ENCODE data around the gene HNRNPH3. TPM values are rescaled to one million over a fixed set of nuclear protein-coding genes. Genes with fewer than 3 reads are reported as not detected.

Gene HNRNPH3, protein sequence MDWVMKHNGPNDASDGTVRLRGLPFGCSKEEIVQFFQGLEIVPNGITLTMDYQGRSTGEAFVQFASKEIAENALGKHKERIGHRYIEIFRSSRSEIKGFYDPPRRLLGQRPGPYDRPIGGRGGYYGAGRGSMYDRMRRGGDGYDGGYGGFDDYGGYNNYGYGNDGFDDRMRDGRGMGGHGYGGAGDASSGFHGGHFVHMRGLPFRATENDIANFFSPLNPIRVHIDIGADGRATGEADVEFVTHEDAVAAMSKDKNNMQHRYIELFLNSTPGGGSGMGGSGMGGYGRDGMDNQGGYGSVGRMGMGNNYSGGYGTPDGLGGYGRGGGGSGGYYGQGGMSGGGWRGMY
- 27.1 and 30.0 TPM in 2 replicates for total RNA-seq (ENCODE audit: low replicate concordance)

DNA sequence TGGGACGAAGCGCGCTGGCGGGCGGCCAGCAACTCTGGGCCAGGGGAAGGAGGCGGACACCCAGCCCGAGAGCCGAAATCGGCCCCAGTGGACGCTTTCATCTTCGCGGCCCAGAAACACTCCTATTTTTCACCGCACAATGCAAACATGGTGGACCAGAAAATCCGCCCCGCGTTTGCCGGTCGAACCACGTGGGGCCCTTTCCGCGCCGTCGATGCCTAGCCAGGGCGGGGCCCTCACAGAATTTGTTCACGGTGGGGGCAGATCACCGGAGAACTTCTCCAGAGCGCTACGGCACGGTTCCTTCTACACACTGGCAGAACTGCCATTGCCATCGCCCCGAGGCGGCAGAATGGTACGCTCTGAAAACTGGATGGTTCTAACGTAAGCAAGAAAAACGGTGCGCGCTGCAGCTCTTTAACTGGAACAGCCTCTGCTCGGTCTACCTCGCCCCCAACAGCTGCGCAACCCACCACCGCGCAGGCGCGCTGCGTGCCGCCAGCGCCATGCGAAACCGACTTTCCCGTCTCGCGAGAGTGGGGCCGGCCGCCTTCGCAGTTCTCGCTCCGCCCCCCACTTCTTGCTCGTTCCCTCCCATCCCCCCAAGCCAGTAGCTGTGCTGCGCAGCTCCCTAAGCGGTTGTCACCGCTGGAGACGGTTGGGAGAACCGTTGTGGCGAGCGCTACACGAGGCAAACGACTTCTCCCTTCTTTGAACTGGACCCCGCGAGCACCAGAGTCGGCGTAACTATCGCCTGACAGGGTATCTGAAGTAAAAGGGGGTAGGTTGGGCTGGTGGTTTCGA lies at the start of gene HNRNPH3:
TSS of gene HNRNPH3 (plus strand) at position 610 of the 804 bp plus-strand sequence. CDS start 5,158 bp downstream, outside the sequence.

DNA sequence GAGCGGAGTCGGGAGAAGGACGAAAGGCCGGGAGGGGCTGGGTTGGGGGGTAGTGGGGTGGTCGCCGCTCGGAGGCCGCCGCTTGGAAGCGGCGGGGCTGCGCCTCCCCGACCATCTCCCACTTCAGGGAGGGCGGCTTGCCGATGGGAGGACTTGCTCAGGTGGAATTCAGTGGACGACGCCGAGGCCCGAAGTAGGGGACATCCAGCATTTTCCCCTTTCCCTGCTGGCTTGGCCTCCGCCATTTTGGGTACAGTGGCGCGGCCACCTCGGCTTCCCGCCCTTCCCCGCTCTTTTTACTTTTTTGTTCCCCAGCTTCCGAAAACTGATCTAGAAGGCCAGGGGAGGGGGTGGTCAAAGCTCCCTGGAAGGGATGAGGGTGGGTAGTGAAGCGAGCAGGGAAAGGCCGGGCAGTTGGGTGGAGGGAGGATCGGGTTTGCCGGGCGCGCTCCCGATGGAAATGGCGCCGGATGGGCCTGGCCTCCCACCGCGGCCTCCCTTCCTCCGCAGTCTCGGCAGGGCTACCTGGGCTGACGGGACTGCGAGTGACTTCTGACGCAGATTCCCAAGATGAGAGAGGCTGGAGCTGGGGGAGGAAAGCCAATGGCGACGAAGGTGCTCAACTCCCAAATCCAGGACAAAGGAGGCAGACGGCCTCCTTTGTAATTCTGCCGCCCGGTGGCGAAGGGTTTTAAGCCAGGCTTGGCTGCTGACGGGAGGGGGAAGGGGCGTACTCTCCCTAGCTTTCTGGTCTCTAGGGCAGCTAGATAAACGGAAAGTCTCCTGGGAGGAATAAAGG lies 594 bp downstream of the HNRNPH3 start, which contains the start of gene PBLD:
TSS of gene PBLD (minus strand) at position 670 of the 799 bp plus-strand sequence. CDS start 26,084 bp downstream, outside the sequence.

Other genes with a start within 250 kb of the HNRNPH3 start
- not detected in 2 replicates for gene MYPN, start 222.6 kb upstream of the HNRNPH3 start, total RNA-seq (ENCODE audit: low replicate concordance)
- gene ATOH7, start 100.0 kb upstream of the HNRNPH3 start, total RNA-seq (ENCODE audit: low replicate concordance), result not detected in 2 replicates
- gene PBLD, start 864 bp downstream of the HNRNPH3 start, total RNA-seq (ENCODE audit: low replicate concordance), result 2.8 and 6.5 TPM in 2 replicates
- gene RUFY2, start 75.2 kb downstream of the HNRNPH3 start, total RNA-seq (ENCODE audit: low replicate concordance), result 11.7 and 12.9 TPM in 2 replicates
- 4.0 and 4.4 TPM in 2 replicates for gene DNA2, start 139.9 kb downstream of the HNRNPH3 start, total RNA-seq (ENCODE audit: low replicate concordance)
- gene SLC25A16, start 195.5 kb downstream of the HNRNPH3 start, total RNA-seq (ENCODE audit: low replicate concordance), result 11.9 and 76.2 TPM in 2 replicates
- gene TET1, start 228.3 kb downstream of the HNRNPH3 start, total RNA-seq (ENCODE audit: low replicate concordance), result 0.82 and 1.4 TPM in 2 replicates

Data from smooth muscle cell of the coronary artery (primary cell).